Rectal smooth muscle tissue (tissue), 1 donor: Measurements from ENCODE around the gene KCNIP2.
"Not testable (repeated sequence)": the region's sequence is repeated elsewhere in the genome, so short reads cannot be mapped to it uniquely, and the experiment has no call there.

Experiments
- H3K27ac ChIP-seq: one replicate; pipeline ENCODE4 v1.7.0; 2013; ENCODE audit warnings: low read depth, low read length, inconsistent platforms
- H3K27me3 ChIP-seq: one replicate; pipeline ENCODE4 v1.7.0; 2013; ENCODE audit warnings: low read length; ENCODE audit not compliant: control insufficient read depth, insufficient read depth
- H3K36me3 ChIP-seq: one replicate; pipeline ENCODE4 v1.7.0; 2013; ENCODE audit warnings: low read length; ENCODE audit not compliant: control insufficient read depth, insufficient read depth
- H3K4me1 ChIP-seq: one replicate; pipeline ENCODE4 v1.7.0; 2013; ENCODE audit warnings: low read length; ENCODE audit not compliant: control insufficient read depth, insufficient read depth
- H3K4me3 ChIP-seq: one replicate; pipeline ENCODE4 v1.7.0; 2013; ENCODE audit warnings: low read length
- H3K9ac ChIP-seq: one replicate; pipeline ENCODE4 v1.7.0; 2013; ENCODE audit warnings: low read length

KCNIP2 gene

GRCh38 chr10:101816376-101816775 lies 27.2 kb downstream of the KCNIP2 start:
- Histone ChIP-seq H3K4me1 (peaks cover 14% of the 10 kb centered on the region), H3K36me3 (peaks cover 2% of the 10 kb centered on the region), H3K4me3 (peak overlapping the region; percentile 99), H3K9ac (no peak overlapping the region), H3K27me3 (no peaks in the 10 kb centered on the region), H3K27ac (no peak overlapping the region)

- Histone ChIP-seq H3K9ac (no peak overlapping the region), H3K4me3 (peak overlapping the region; percentile 24), H3K27ac (no peak overlapping the region), H3K4me1 (peaks cover 12% of the 10 kb centered on the region), H3K36me3 (peaks cover 2% of the 10 kb centered on the region), H3K27me3 (no peaks in the 10 kb centered on the region)
These were observed 29.0 kb downstream of the KCNIP2 start for GRCh38 chr10:101814466-101815071.

GRCh38 chr10:101812606-101813005 lies 31.0 kb downstream of the KCNIP2 start:
- Histone ChIP-seq H3K27ac (no peak overlapping the region), H3K9ac (no peak overlapping the region), H3K4me1 (peaks cover 5% of the 10 kb centered on the region), H3K27me3 (no peaks in the 10 kb centered on the region), H3K36me3 (peaks cover 2% of the 10 kb centered on the region), H3K4me3 (no peak overlapping the region)

- peaks cover 20% of the 10 kb centered on the region for H3K36me3 ChIP-seq
These were observed 36.4 kb downstream of the KCNIP2 start for GRCh38 chr10:101807158-101807557.

GRCh38 chr10:101803511-101803910 lies 40.1 kb downstream of the KCNIP2 start:
- H3K4me1 ChIP-seq, result no peaks in the 10 kb centered on the region
- H3K9ac ChIP-seq, result no peak overlapping the region
- no peaks in the 10 kb centered on the region for H3K27me3 ChIP-seq
- H3K36me3 ChIP-seq, result peaks cover 42% of the 10 kb centered on the region
- H3K27ac ChIP-seq, result no peak overlapping the region
- no peak overlapping the region for H3K4me3 ChIP-seq

More at GRCh38 chr10:101807158-101807557, 36.4 kb downstream of the KCNIP2 start:
- H3K9ac ChIP-seq, result no peak overlapping the region
- H3K27ac ChIP-seq, result no peak overlapping the region
- H3K4me3 ChIP-seq, result no peak overlapping the region
- no peaks in the 10 kb centered on the region for H3K4me1 ChIP-seq
- no peaks in the 10 kb centered on the region for H3K27me3 ChIP-seq

GRCh38 chr10:101797403-101798059 lies 46.1 kb downstream of the KCNIP2 start:
- H3K4me3 ChIP-seq, result no peak overlapping the region
- H3K27me3 ChIP-seq, result no peaks in the 10 kb centered on the region
- no peak overlapping the region for H3K27ac ChIP-seq
- H3K9ac ChIP-seq, result no peak overlapping the region
- no peaks in the 10 kb centered on the region for H3K4me1 ChIP-seq
- peaks cover 52% of the 10 kb centered on the region for H3K36me3 ChIP-seq

- no peaks in the 10 kb centered on the region for H3K4me1 ChIP-seq
- H3K36me3 ChIP-seq, result peaks cover 35% of the 10 kb centered on the region
- no peak overlapping the region for H3K27ac ChIP-seq
- no peaks in the 10 kb centered on the region for H3K27me3 ChIP-seq
- no peak overlapping the region for H3K9ac ChIP-seq
- H3K4me3 ChIP-seq, result no peak overlapping the region
These were observed 50.1 kb downstream of the KCNIP2 start for GRCh38 chr10:101793526-101793925.

GRCh38 chr10:101789686-101790085 lies 53.9 kb downstream of the KCNIP2 start:
- H3K27ac ChIP-seq, result no peak overlapping the region
- H3K27me3 ChIP-seq, result no peaks in the 10 kb centered on the region
- peaks cover 29% of the 10 kb centered on the region for H3K36me3 ChIP-seq
- no peak overlapping the region for H3K9ac ChIP-seq
- H3K4me3 ChIP-seq, result no peak overlapping the region
- H3K4me1 ChIP-seq, result no peaks in the 10 kb centered on the region

- not testable (repeated sequence) for H3K4me1 ChIP-seq, H3K27ac ChIP-seq, H3K27me3 ChIP-seq, H3K4me3 ChIP-seq, H3K9ac ChIP-seq
- H3K36me3 ChIP-seq, result peaks cover 29% of the 10 kb centered on the region
These were observed 54.4 kb downstream of the KCNIP2 start for GRCh38 chr10:101789231-101789630.

- H3K36me3 ChIP-seq, result peaks cover 15% of the 10 kb centered on the region
- no peak overlapping the region for H3K4me3 ChIP-seq
- H3K27me3 ChIP-seq, result no peaks in the 10 kb centered on the region
- H3K4me1 ChIP-seq, result peaks cover 6% of the 10 kb centered on the region
- no peak overlapping the region for H3K9ac ChIP-seq
- no peak overlapping the region for H3K27ac ChIP-seq
These were observed 57.8 kb downstream of the KCNIP2 start for GRCh38 chr10:101785801-101786200.

- no peak overlapping the region for H3K9ac ChIP-seq
- peaks cover 2% of the 10 kb centered on the region for H3K27me3 ChIP-seq
- H3K27ac ChIP-seq, result no peak overlapping the region
- no peak overlapping the region for H3K4me3 ChIP-seq
- H3K4me1 ChIP-seq, result peaks cover 9% of the 10 kb centered on the region
- H3K36me3 ChIP-seq, result peaks cover 13% of the 10 kb centered on the region
These were observed 59.0 kb downstream of the KCNIP2 start for GRCh38 chr10:101784558-101784957.

GRCh38 chr10:101783736-101784118 lies 59.9 kb downstream of the KCNIP2 start:
- peaks cover 11% of the 10 kb centered on the region for H3K36me3 ChIP-seq
- no peak overlapping the region for H3K27ac ChIP-seq
- H3K4me1 ChIP-seq, result peaks cover 9% of the 10 kb centered on the region
- H3K27me3 ChIP-seq, result peaks cover 3% of the 10 kb centered on the region
- no peak overlapping the region for H3K9ac ChIP-seq
- H3K4me3 ChIP-seq, result peak overlapping the region; percentile 75
